Hepatocyte (in vitro differentiated cells): ENCODE measurements around the gene CHMP4B. TPM values are rescaled to one million over a fixed set of nuclear protein-coding genes. Genes with fewer than 3 reads are reported as not detected.

ENCODE experiments used
- DNase-seq: peaks from one replicate; pipeline ENCODE4 v3.0.0-alpha.2; 2016; ENCODE audit warnings: low spot score
- H2AFZ ChIP-seq: fragments of 200-600 bp; sonication (generic); 2 replicates; pipeline ENCODE4 v1.6.0; 2016; ENCODE audit warnings: antibody characterized with exemption, mild to moderate bottlenecking
- H3K27ac ChIP-seq: fragments of 200-600 bp; sonication (generic); 2 replicates; pipeline ENCODE4 v1.5.1; 2016; ENCODE audit warnings: mild to moderate bottlenecking
- H3K27me3 ChIP-seq: fragments of 200-600 bp; sonication (generic); 2 replicates; pipeline ENCODE4 v1.6.1; 2016
- H3K36me3 ChIP-seq: fragments of 200-600 bp; sonication (generic); replicated peaks from 2 replicates; pipeline ENCODE4 v1.5.1; 2016; ENCODE audit warnings: low read depth; ENCODE audit not compliant: insufficient read depth
- H3K4me1 ChIP-seq: fragments of 200-600 bp; sonication (generic); 2 replicates; pipeline ENCODE4 v1.5.1; 2016; ENCODE audit warnings: mild to moderate bottlenecking, moderate library complexity; ENCODE audit not compliant: insufficient read depth
- H3K4me2 ChIP-seq: fragments of 200-600 bp; sonication (generic); 2 replicates; pipeline ENCODE4 v1.6.0; 2016
- H3K4me3 ChIP-seq: fragments of 200-600 bp; sonication (generic); 2 replicates; pipeline ENCODE4 v1.5.1; 2016; ENCODE audit warnings: mild to moderate bottlenecking
- H3K79me2 ChIP-seq: fragments of 200-600 bp; sonication (generic); 2 replicates; pipeline ENCODE4 v1.6.0; 2017; ENCODE audit warnings: mild to moderate bottlenecking
- H3K9me2 ChIP-seq: fragments of 200-600 bp; sonication (generic); replicated peaks from 2 replicates; pipeline ENCODE4 v1.6.0; 2017; ENCODE audit warnings: mild to moderate bottlenecking; ENCODE audit not compliant: insufficient read depth
- H3K9me3 ChIP-seq: fragments of 200-600 bp; sonication (generic); 2 replicates; pipeline ENCODE4 v1.5.1; 2016; ENCODE audit warnings: low read depth, mild to moderate bottlenecking
- H4K20me1 ChIP-seq: fragments of 200-600 bp; sonication (generic); 2 replicates; pipeline ENCODE4 v1.6.0; 2016; ENCODE audit warnings: mild to moderate bottlenecking; ENCODE audit not compliant: insufficient read depth, poor library complexity, severe bottlenecking
- CTCF ChIP-seq: fragments of 200-600 bp; sonication (generic); IDR thresholded peaks from 2 replicates; pipeline ENCODE4 v1.5.1; 2016; ENCODE audit warnings: antibody characterized with exemption, mild to moderate bottlenecking; ENCODE audit not compliant: poor library complexity
- EZH2 ChIP-seq: fragments of 200-600 bp; sonication (generic); IDR thresholded peaks from 2 replicates; pipeline ENCODE4 v1.6.1; 2016; ENCODE audit warnings: antibody characterized with exemption, mild to moderate bottlenecking, borderline replicate concordance
- EZH2phosphoT487 ChIP-seq: fragments of 200-600 bp; sonication (generic); IDR thresholded peaks from one replicate; pipeline ENCODE4 v1.6.1; 2018; ENCODE audit warnings: antibody characterized with exemption, mild to moderate bottlenecking, low read depth, moderate library complexity; ENCODE audit not compliant: unreplicated experiment, severe bottlenecking
- WGBS: methylation state at CpG from one replicate; pipeline ENCODE4 v1.1.6; 2016; ENCODE audit warnings: low lambda C conversion rate; ENCODE audit errors: missing lambda C conversion rate; 5-methylcytosine and 5-hydroxymethylcytosine counted together
- polyA plus RNA-seq: library from polyadenylated mRNA; unstranded; fragments of >200 nt; fragmentation: Nextera tagmentation; extraction: Ambion mirVana; gene quantifications from 2 replicates; pipeline ENCODE4 v1.2.1, GENCODE V29; 2016
- total RNA-seq: library from RNA; depleted of rRNA; stranded (reverse); fragments of >200 nt; gene quantifications from 2 replicates; pipeline ENCODE4 v1.2.3, GENCODE V29; 2014

CHMP4B gene
- total and polyA plus RNA-seq, 2 experiments from 2014 or later, result 8.1 to 95.1 TPM

GRCh38 chr20:33827109-33827508, 16.0 kb downstream of the CHMP4B start:
- no peaks in the 10 kb centered on the region for H3K36me3 ChIP-seq
- 63% methylated on average over 2 of the region's 2 CpGs for WGBS
- H3K9me3 ChIP-seq, result no peaks in the 10 kb centered on the region
- TF ChIP-seq EZH2phosphoT487, result no peak
- TF ChIP-seq CTCF, result no peak
- no peak for TF ChIP-seq EZH2
- no peaks in the 10 kb centered on the region for H3K27me3 ChIP-seq
- H4K20me1 ChIP-seq, result peaks cover 100% of the 10 kb centered on the region
- H3K27ac ChIP-seq, result peak overlapping the region; percentile 84
- peak overlapping the region; percentile 56 for H3K4me2 ChIP-seq
- H3K79me2 ChIP-seq, result peaks cover 95% of the 10 kb centered on the region
- H3K9me2 ChIP-seq, result no peaks in the 10 kb centered on the region
- no peak for DNase-seq
- peaks cover 74% of the 10 kb centered on the region for H3K4me1 ChIP-seq
- no peak overlapping the region for H3K4me3 ChIP-seq
- H2AFZ ChIP-seq, result no peak overlapping the region

- H3K79me2 ChIP-seq, result peaks cover 95% of the 10 kb centered on the region
- no peaks in the 10 kb centered on the region for H3K9me3 ChIP-seq
- peak overlapping the region; percentile 84 for H3K27ac ChIP-seq
- H2AFZ ChIP-seq, result no peak overlapping the region
- no peaks in the 10 kb centered on the region for H3K36me3 ChIP-seq
- no peak for DNase-seq
- no peaks in the 10 kb centered on the region for H3K27me3 ChIP-seq
- H3K4me1 ChIP-seq, result peaks cover 81% of the 10 kb centered on the region
- peaks cover 100% of the 10 kb centered on the region for H4K20me1 ChIP-seq
- H3K4me3 ChIP-seq, result no peak overlapping the region
- H3K4me2 ChIP-seq, result peak overlapping the region; percentile 56
- WGBS, result 78% methylated on average over 4 of the region's 4 CpGs
- TF ChIP-seq EZH2phosphoT487 (no peak), CTCF (no peak), EZH2 (no peak)
- no peaks in the 10 kb centered on the region for H3K9me2 ChIP-seq
These were observed 16.6 kb downstream of the CHMP4B start for GRCh38 chr20:33827634-33828325.

- Histone ChIP-seq H3K79me2 (peaks cover 95% of the 10 kb centered on the region), H3K4me2 (peak overlapping the region; percentile 56), H3K27me3 (no peaks in the 10 kb centered on the region), H3K9me3 (no peaks in the 10 kb centered on the region), H2AFZ (no peak overlapping the region), H3K27ac (peak overlapping the region; percentile 84), H3K4me3 (no peak overlapping the region), H4K20me1 (peaks cover 100% of the 10 kb centered on the region), H3K36me3 (no peaks in the 10 kb centered on the region), H3K9me2 (no peaks in the 10 kb centered on the region), H3K4me1 (peaks cover 87% of the 10 kb centered on the region)
- TF ChIP-seq EZH2phosphoT487 (no peak), EZH2 (no peak), CTCF (no peak)
- no peak for DNase-seq
- WGBS, result 57% methylated on average over 9 of the region's 9 CpGs
These were observed 17.2 kb downstream of the CHMP4B start for GRCh38 chr20:33828326-33828844.
